Sigmoid colon (tissue), 7 donors: Measurements from ENCODE around the gene ARHGAP10. TPM values are rescaled to one million over a fixed set of nuclear protein-coding genes. Genes with fewer than 3 reads are reported as not detected.

ENCODE experiments used
- DNase-seq: peaks from one replicate; pipeline ENCODE4 v3.0.0-alpha.2; 2019
- H3K27ac ChIP-seq, 4 donors: fragments of 200-600 bp; sonication (generic); one replicate each; pipeline ENCODE4 v1.5.1; 2016 to 2019; ENCODE audit warnings: mild to moderate bottlenecking in 1 of 4
- H3K27me3 ChIP-seq, 3 donors: fragments of 200-600 bp; sonication (generic); one replicate each; pipeline ENCODE4 v1.5.1; 2019; ENCODE audit warnings: mild to moderate bottlenecking in 1 of 3
- H3K36me3 ChIP-seq, 4 donors: fragments of 200-600 bp; sonication (generic); one replicate each; pipeline ENCODE4 v1.5.1; 2016 to 2019
- H3K4me1 ChIP-seq, 4 donors: fragments of 200-600 bp; sonication (generic); one replicate each; pipeline ENCODE4 v1.5.1; 2017 to 2019
- H3K4me3 ChIP-seq, 4 donors: fragments of 200-600 bp; sonication (generic); one replicate each; pipeline ENCODE4 v1.5.1; 2017 to 2019; ENCODE audit warnings: mild to moderate bottlenecking in 2 of 4, moderate library complexity in 1 of 4
- H3K9me3 ChIP-seq, 4 donors: fragments of 200-600 bp in 3 of 4; sonication (generic) in 3 of 4; one replicate each; pipeline versions ENCODE4 v1.5.1 to v1.6.1; 2013 to 2019
- EP300 ChIP-seq, 4 donors: sonication (generic); formaldehyde crosslinking; IDR thresholded peaks; one replicate each; pipeline ENCODE4 v1.6.1; 2017; ENCODE audit warnings: antibody characterized with exemption in 4 of 4
- POLR2A ChIP-seq, 2 donors: fragments of 450-650 bp; IDR thresholded peaks; one replicate each; pipeline ENCODE4 v1.6.1; 2016; ENCODE audit warnings: antibody characterized with exemption in 2 of 2, mild to moderate bottlenecking in 2 of 2, moderate library complexity in 2 of 2
- POLR2AphosphoS5 ChIP-seq, 4 donors: sonication (generic); formaldehyde crosslinking; IDR thresholded peaks; one replicate each; pipeline ENCODE4 v1.6.1; 2017; ENCODE audit warnings: antibody characterized with exemption in 4 of 4
- WGBS, 2 donors: extraction: QIAGEN DNeasy Blood & Tissue Kit; methylation state at CpG; one replicate each; pipeline ENCODE4 v1.1.7; 2013; 5-methylcytosine and 5-hydroxymethylcytosine counted together
- intact Hi-C: fragments of 100-400 bp; cut with DNase I; formaldehyde crosslinking; loops from one replicate; pipeline ENCODE4 v1.15.1; 2023
- polyA plus RNA-seq, 3 donors: library from polyadenylated mRNA; stranded (reverse); fragments of 200-250 nt; gene quantifications; one replicate each; pipeline ENCODE4 v1.2.3, GENCODE V29; 2013
- total RNA-seq, 4 donors: library from RNA; depleted of rRNA; stranded (reverse); fragments of >200 nt; gene quantifications; one replicate each; pipeline ENCODE4 v1.1.0, GENCODE V29; 2016
- TF ChIP-seq, protein P1 (sequence below), 4 experiments: fragments of 450-650 bp in 3 of 4; fragments of 200-600 bp in 1 of 4; IDR thresholded peaks; one replicate each; pipeline ENCODE4 v1.5.1; 2016 to 2019; ENCODE audit warnings: antibody characterized with exemption in 4 of 4, mild to moderate bottlenecking in 3 of 4, moderate library complexity in 2 of 4
- donor health status: healthy with polysubstance abuse.
- donor health status: Bipolar disorder and iron deficiency.
- donor health status: healthy.

ARHGAP10 gene
- total and polyA plus RNA-seq, 7 donors = 3.0 to 158 (median 123) TPM

DNA sequence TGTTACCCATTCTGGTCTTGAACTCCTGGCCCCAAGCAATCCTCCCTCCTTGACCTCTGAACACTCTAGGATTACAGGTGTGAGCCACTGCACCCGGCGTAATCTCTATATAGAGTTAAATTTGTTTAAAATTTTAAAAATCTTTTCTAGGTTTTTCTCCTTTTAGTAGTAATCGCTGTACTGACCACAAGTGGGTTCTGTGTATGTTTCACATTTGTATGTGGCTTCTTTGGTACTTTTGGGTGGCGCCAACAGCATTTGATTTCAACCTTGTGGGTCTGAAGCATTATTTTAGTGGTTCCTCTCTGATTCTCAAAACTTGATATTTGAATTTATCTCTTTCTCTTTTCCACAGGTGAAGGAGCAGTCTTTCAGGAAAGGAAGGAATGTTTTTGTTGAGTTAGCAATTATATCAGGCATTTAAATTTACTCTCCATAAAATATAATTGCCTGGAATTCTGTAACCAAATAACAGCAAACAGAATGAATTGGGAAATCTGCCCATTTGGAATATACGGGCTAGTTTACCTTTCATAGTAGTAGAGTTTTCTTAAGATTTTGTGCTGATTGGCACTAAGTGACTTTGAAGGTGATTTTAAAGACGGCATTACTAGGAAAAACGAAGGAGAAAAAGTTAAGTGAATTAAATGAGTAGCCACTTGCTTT, 29.5 kb downstream of the ARHGAP10 start:
- Histone ChIP-seq H3K4me3 (no peak overlapping the region), H3K4me1 (peaks cover 0 to 68% (median 57%) of the 10 kb centered on the region in 4 donors), H3K27me3 (no peaks in the 10 kb centered on the region), H3K36me3 (peaks cover 0 to 4% (median 0%) of the 10 kb centered on the region in 4 donors), H3K27ac (peak overlapping the region; percentile 67 to 89 (median 73)), H3K9me3 (no peaks in the 10 kb centered on the region)
- no peak for DNase-seq
- no peak for TF ChIP-seq POLR2A (IDR thresholded peaks at IDR 0.05)
- TF ChIP-seq, protein P1, sequence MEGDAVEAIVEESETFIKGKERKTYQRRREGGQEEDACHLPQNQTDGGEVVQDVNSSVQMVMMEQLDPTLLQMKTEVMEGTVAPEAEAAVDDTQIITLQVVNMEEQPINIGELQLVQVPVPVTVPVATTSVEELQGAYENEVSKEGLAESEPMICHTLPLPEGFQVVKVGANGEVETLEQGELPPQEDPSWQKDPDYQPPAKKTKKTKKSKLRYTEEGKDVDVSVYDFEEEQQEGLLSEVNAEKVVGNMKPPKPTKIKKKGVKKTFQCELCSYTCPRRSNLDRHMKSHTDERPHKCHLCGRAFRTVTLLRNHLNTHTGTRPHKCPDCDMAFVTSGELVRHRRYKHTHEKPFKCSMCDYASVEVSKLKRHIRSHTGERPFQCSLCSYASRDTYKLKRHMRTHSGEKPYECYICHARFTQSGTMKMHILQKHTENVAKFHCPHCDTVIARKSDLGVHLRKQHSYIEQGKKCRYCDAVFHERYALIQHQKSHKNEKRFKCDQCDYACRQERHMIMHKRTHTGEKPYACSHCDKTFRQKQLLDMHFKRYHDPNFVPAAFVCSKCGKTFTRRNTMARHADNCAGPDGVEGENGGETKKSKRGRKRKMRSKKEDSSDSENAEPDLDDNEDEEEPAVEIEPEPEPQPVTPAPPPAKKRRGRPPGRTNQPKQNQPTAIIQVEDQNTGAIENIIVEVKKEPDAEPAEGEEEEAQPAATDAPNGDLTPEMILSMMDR (IDR thresholded peaks at IDR 0.05) = no peak
- intact Hi-C loops = no loop called here
- 43 to 76% methylated on average over 7 of the region's 7 CpGs for WGBS, 2 donors

DNA sequence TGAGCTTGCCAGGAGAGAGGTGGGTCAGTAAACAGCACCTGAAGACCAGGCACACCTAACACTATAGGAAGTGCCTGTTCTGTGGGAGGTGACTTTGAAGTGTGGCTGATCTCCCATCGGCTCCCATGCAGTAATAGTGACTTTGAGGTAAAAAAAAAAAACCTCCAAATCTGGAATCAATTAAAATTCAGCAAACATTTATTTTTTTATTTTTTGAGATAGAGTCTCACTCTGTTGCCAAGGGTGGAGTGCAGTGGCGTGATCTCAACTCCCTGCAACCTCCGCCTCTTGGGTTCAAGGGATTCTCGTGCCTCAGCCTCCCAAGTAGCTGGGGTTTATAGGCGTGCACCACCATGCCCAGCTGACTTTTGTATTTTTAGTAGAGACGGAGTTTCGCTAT, 32.4 kb downstream of the ARHGAP10 start:
- Histone ChIP-seq H3K4me3 (no peak overlapping the region), H3K4me1 (peaks cover 0 to 77% (median 61%) of the 10 kb centered on the region in 4 donors), H3K27ac (no peak overlapping the region), H3K9me3 (no peaks in the 10 kb centered on the region), H3K36me3 (no peaks in the 10 kb centered on the region), H3K27me3 (no peaks in the 10 kb centered on the region)
- intact Hi-C loops = no loop called here
- 60 to 80% methylated on average over 7 of the region's 7 CpGs for WGBS, 2 donors
- no peak for DNase-seq
- TF ChIP-seq POLR2A (IDR thresholded peaks at IDR 0.05) (no peak), EP300 (IDR thresholded peaks at IDR 0.05) (no peak), POLR2AphosphoS5 (IDR thresholded peaks at IDR 0.05) (no peak)
- TF ChIP-seq, protein P1 (IDR thresholded peaks at IDR 0.05) = no peak

DNA sequence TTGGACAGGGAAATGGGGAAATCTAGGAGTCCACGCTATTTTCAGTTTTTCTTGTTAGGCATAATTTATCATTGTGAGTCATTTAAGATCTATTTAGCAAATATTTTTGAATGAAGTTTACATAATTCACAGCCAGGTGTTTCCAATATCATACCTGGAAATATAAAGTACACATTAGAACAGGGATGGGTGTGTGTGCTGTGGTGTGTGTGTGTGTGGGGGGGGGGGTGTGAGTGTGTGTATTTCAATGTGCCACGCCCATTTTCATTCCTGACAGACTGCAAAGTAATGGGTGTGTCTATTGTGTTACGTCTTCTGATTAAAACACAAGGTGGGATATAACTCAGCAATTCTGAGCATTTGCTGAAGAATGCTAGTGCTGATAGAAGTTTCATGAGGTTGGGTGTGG, 33.2 kb downstream of the ARHGAP10 start:
- intact Hi-C loops = no loop called here
- DNase-seq = no peak
- TF ChIP-seq, protein P1 (IDR thresholded peaks at IDR 0.05) = no peak
- TF ChIP-seq EP300 (IDR thresholded peaks at IDR 0.05) (no peak), POLR2AphosphoS5 (IDR thresholded peaks at IDR 0.05) (no peak), POLR2A (IDR thresholded peaks at IDR 0.05) (no peak)
- Histone ChIP-seq H3K27ac (no peak overlapping the region), H3K27me3 (no peaks in the 10 kb centered on the region), H3K9me3 (no peaks in the 10 kb centered on the region), H3K4me1 (peaks cover 0 to 77% (median 63%) of the 10 kb centered on the region in 4 donors), H3K4me3 (no peak overlapping the region), H3K36me3 (no peaks in the 10 kb centered on the region)
- WGBS, 2 donors = 16 to 65% methylated on average over 3 of the region's 3 CpGs

DNA sequence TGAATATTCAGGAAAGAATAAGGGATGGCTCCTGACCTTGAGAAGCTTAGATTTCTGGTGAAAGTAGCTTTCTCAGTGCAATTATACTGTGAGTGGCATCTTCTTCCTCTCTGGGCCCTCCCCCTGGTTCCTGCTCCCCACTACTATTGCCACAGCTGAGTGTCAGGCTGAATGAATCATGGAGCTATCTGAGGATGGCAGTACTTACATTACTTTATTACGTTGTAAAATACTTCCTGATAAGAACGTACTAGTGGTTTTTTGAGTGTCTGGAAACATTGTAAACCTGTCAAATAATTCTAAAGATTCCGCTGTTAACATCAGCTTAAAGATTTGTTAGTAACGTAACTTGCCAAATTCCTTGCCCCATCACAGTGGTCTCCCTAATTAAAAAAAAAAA, 36.2 kb downstream of the ARHGAP10 start:
- TF ChIP-seq POLR2A (IDR thresholded peaks at IDR 0.05) = no peak
- TF ChIP-seq POLR2AphosphoS5 (IDR thresholded peaks at IDR 0.05) = peak in 2 of 4 donors; percentile 20 to 50
- H3K4me1 ChIP-seq = peaks cover 0 to 73% (median 57%) of the 10 kb centered on the region in 4 donors
- peak overlapping the region in 2 of 4 donors; percentile 27 to 73 for H3K27ac ChIP-seq

DNA sequence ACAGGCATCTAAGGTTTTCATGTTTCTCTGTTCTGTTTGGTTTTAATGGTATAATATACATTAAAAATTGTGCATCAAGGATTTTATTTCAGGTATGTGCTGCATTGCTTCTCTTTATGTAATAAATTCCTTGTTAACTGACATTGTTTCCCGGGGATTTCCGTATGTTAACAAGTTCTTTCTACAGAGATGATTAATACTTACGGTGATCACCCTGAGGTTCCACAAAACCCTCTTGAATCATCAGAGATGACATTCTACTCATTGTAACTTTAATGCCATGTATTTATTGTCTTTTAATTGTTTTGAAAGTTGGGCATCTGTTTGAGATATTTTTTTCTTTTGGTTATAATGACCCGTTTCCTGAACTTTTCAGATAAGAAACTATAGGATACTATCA, 37.5 kb downstream of the ARHGAP10 start:
- intact Hi-C loops = no loop called here
- Histone ChIP-seq H3K4me3 (no peak overlapping the region), H3K36me3 (no peaks in the 10 kb centered on the region), H3K27me3 (no peaks in the 10 kb centered on the region), H3K4me1 (peaks cover 0 to 75% (median 57%) of the 10 kb centered on the region in 4 donors), H3K9me3 (no peaks in the 10 kb centered on the region), H3K27ac (peak overlapping the region in 2 of 4 donors; percentile 8 to 73)
- TF ChIP-seq, protein P1 (IDR thresholded peaks at IDR 0.05) = no peak
- no peak for TF ChIP-seq POLR2A (IDR thresholded peaks at IDR 0.05)
- no peak for TF ChIP-seq POLR2AphosphoS5 (IDR thresholded peaks at IDR 0.05)
- no peak for TF ChIP-seq EP300 (IDR thresholded peaks at IDR 0.05)
- whole genome bisulfite sequencing, 2 donors = 54 to 83% methylated on average over 4 of the region's 4 CpGs
- no peak for DNase-seq

More for the DNA sequence above, 36.2 kb downstream of the ARHGAP10 start:
- DNase-seq = no peak
- Histone ChIP-seq H3K9me3 (no peaks in the 10 kb centered on the region), H3K4me3 (no peak overlapping the region), H3K27me3 (no peaks in the 10 kb centered on the region), H3K36me3 (no peaks in the 10 kb centered on the region)
- WGBS, 2 donors = 9 to 39% methylated on average over 4 of the region's 4 CpGs
- intact Hi-C loops = no loop called here
